ENCODE results near the gene RBM42. TPM values are rescaled to one million over a fixed set of nuclear protein-coding genes. Genes with fewer than 3 reads are reported as not detected.
"Not testable (repeated sequence)": the region's sequence is repeated elsewhere in the genome, so short reads cannot be mapped to it uniquely, and the experiment has no call there.

Gene RBM42
- total RNA-seq, 1 donor from 2014 or later = 76.0 TPM

GRCh38 chr19:35592226-35592625 lies 36.6 kb upstream of the RBM42 start:
- Mint-ChIP-seq H3K4me3 (ENCODE audit: low read depth) (no peak overlapping the region), H3K36me3 (ENCODE audit: insufficient read depth) (no peaks in the 10 kb centered on the region), H3K27ac (no peak overlapping the region), H3K4me1 (ENCODE audit: low read depth) (peaks cover 1% of the 10 kb centered on the region), H3K27me3 (peaks cover 25% of the 10 kb centered on the region), H3K9me3 (ENCODE audit: low read depth) (peaks cover 3% of the 10 kb centered on the region)
- DNase-seq (ENCODE audit: low spot score, unreplicated experiment) = no peak
- peak; percentile 62 for TF ChIP-seq CTCF (IDR thresholded peaks at IDR 0.05; ENCODE audit: unreplicated experiment)

GRCh38 chr19:35595026-35595425 lies 33.8 kb upstream of the RBM42 start:
- H3K9me3 Mint-ChIP-seq (ENCODE audit: low read depth); H3K27ac Mint-ChIP-seq; DNase-seq (ENCODE audit: low spot score, unreplicated experiment); H3K36me3 Mint-ChIP-seq (ENCODE audit: insufficient read depth); H3K4me1 Mint-ChIP-seq (ENCODE audit: low read depth); H3K4me3 Mint-ChIP-seq (ENCODE audit: low read depth): not testable (repeated sequence)
- peaks cover 19% of the 10 kb centered on the region for H3K27me3 Mint-ChIP-seq

- Mint-ChIP-seq H3K27me3 (peaks cover 25% of the 10 kb centered on the region), H3K4me3 (ENCODE audit: low read depth) (no peak overlapping the region), H3K9me3 (ENCODE audit: low read depth) (peaks cover 3% of the 10 kb centered on the region), H3K4me1 (ENCODE audit: low read depth) (peaks cover 6% of the 10 kb centered on the region), H3K27ac (no peak overlapping the region), H3K36me3 (ENCODE audit: insufficient read depth) (no peaks in the 10 kb centered on the region)
- TF ChIP-seq CTCF (IDR thresholded peaks at IDR 0.05; ENCODE audit: unreplicated experiment) = no peak
- no peak for DNase-seq (ENCODE audit: low spot score, unreplicated experiment)
These were observed 32.9 kb upstream of the RBM42 start for GRCh38 chr19:35595928-35596327.

- peaks cover 6% of the 10 kb centered on the region for H3K4me1 Mint-ChIP-seq (ENCODE audit: low read depth)
- no peak overlapping the region for H3K27ac Mint-ChIP-seq
- H3K27me3 Mint-ChIP-seq = peaks cover 30% of the 10 kb centered on the region
- no peaks in the 10 kb centered on the region for H3K36me3 Mint-ChIP-seq (ENCODE audit: insufficient read depth)
- peaks cover 3% of the 10 kb centered on the region for H3K9me3 Mint-ChIP-seq (ENCODE audit: low read depth)
- no peak for TF ChIP-seq CTCF (IDR thresholded peaks at IDR 0.05; ENCODE audit: unreplicated experiment)
- no peak for DNase-seq (ENCODE audit: low spot score, unreplicated experiment)
- H3K4me3 Mint-ChIP-seq (ENCODE audit: low read depth) = no peak overlapping the region
These were observed 32.4 kb upstream of the RBM42 start for GRCh38 chr19:35596366-35596999.

GRCh38 chr19:35601971-35602370 lies 26.9 kb upstream of the RBM42 start:
- TF ChIP-seq CTCF (IDR thresholded peaks at IDR 0.05; ENCODE audit: unreplicated experiment) = no peak

GRCh38 chr19:35604436-35604835 lies 24.4 kb upstream of the RBM42 start:
- H3K4me3 Mint-ChIP-seq (ENCODE audit: low read depth); H3K36me3 Mint-ChIP-seq (ENCODE audit: insufficient read depth): not testable (repeated sequence)
- H3K27me3 Mint-ChIP-seq = peaks cover 27% of the 10 kb centered on the region

More at GRCh38 chr19:35601971-35602370, 26.9 kb upstream of the RBM42 start:
- Mint-ChIP-seq H3K4me3 (ENCODE audit: low read depth) (no peak overlapping the region), H3K36me3 (ENCODE audit: insufficient read depth) (no peaks in the 10 kb centered on the region), H3K27me3 (peaks cover 25% of the 10 kb centered on the region), H3K27ac (no peak overlapping the region), H3K9me3 (ENCODE audit: low read depth) (no peaks in the 10 kb centered on the region), H3K4me1 (ENCODE audit: low read depth) (peaks cover 9% of the 10 kb centered on the region)
- DNase-seq (ENCODE audit: low spot score, unreplicated experiment) = no peak

GRCh38 chr19:35607170-35607569 lies 21.7 kb upstream of the RBM42 start:
- not testable (repeated sequence) for H3K4me3 Mint-ChIP-seq (ENCODE audit: low read depth); H3K4me1 Mint-ChIP-seq (ENCODE audit: low read depth); H3K9me3 Mint-ChIP-seq (ENCODE audit: low read depth); DNase-seq (ENCODE audit: low spot score, unreplicated experiment); H3K36me3 Mint-ChIP-seq (ENCODE audit: insufficient read depth); H3K27ac Mint-ChIP-seq
- H3K27me3 Mint-ChIP-seq = peaks cover 17% of the 10 kb centered on the region

More at GRCh38 chr19:35604436-35604835, 24.4 kb upstream of the RBM42 start:
- H3K9me3 Mint-ChIP-seq (ENCODE audit: low read depth); DNase-seq (ENCODE audit: low spot score, unreplicated experiment); H3K4me1 Mint-ChIP-seq (ENCODE audit: low read depth): not testable (repeated sequence)
- peak overlapping the region; percentile 93 for H3K27ac Mint-ChIP-seq
